ENCODE measurements around the gene DCLRE1A.

- no peak for TF ChIP-seq EZH2 (IDR thresholded peaks at IDR 0.05; ENCODE audit: borderline replicate concordance, insufficient read depth, low read length, poor library complexity, severe bottlenecking)
- TF ChIP-seq CTCF (IDR thresholded peaks at IDR 0.05; ENCODE audit: poor library complexity, severe bottlenecking): no peak
These were observed 52.3 kb downstream of the DCLRE1A start for GRCh38 chr10:113801569-113801968.

All from neural cell (in vitro differentiated cells).